ENCODE results near the gene CALML6.

CALML6 gene, protein sequence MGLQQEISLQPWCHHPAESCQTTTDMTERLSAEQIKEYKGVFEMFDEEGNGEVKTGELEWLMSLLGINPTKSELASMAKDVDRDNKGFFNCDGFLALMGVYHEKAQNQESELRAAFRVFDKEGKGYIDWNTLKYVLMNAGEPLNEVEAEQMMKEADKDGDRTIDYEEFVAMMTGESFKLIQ

DNA sequence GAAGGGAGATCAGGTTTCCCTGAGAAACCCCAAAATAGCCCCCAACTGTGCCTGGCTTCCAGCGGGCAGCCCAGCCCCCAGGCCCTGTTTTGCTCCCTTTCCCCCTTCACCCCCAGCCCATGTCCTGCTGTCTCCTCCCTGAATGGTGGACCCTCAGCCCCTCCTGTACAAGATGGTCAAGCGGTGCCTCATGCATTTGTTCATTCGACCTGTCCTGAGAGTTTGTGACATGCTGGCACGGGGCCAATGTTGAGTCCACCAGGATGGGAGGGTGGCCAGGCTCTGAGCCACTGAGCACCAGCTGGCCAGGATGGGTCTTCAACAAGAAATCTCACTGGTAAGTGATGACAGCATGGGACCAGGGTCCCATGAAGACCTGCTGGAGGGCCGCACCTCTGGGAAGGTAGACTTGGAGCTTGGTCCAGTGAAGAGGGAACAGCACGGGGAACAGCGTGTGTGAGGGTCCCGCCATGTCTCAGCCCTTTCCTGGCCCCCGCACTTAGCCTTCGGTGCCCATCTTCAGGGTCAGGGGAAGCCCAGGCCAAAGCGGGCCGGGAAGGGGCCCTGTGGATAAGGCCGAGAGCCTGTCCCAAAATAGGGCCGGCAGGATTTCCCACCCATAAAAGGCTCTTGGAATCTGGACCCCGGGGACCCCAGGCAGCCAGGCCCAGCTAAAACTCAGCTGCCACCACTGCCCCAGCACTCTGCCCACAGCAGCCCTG, at the start of gene CALML6:
TSS of gene CALML6 (plus strand) at position 290 of the 722 bp plus-strand sequence. CDS start at position 311, 21 bp downstream.
- TF ChIP-seq, protein P1, sequence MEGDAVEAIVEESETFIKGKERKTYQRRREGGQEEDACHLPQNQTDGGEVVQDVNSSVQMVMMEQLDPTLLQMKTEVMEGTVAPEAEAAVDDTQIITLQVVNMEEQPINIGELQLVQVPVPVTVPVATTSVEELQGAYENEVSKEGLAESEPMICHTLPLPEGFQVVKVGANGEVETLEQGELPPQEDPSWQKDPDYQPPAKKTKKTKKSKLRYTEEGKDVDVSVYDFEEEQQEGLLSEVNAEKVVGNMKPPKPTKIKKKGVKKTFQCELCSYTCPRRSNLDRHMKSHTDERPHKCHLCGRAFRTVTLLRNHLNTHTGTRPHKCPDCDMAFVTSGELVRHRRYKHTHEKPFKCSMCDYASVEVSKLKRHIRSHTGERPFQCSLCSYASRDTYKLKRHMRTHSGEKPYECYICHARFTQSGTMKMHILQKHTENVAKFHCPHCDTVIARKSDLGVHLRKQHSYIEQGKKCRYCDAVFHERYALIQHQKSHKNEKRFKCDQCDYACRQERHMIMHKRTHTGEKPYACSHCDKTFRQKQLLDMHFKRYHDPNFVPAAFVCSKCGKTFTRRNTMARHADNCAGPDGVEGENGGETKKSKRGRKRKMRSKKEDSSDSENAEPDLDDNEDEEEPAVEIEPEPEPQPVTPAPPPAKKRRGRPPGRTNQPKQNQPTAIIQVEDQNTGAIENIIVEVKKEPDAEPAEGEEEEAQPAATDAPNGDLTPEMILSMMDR (IDR thresholded peaks at IDR 0.05; ENCODE audit: control insufficient read depth, extremely low read depth, insufficient read depth), result no peak
- DNase-seq (ENCODE audit: low read depth), result no peak
- H3K4me3 ChIP-seq (ENCODE audit: low read depth, low read length), result no peak within 1 kb of the TSS

DNA sequence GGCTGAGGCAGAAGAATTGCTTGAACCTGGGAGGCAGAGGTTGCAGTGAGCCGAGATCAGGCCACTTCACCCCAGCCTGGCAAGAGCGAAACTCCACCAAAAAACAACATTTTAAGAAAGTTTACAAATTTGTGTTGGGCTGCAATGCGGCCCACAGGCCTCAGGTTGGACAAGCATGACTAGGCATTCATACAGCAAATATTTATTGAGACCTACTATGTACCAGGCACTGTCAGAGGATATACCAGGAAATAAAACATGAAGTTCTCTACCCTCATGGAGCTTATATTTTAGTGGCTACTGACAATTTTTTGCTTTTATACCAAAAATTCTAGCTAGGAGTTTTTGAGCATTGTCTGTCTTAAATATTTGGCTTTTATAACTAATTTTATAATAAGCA, 47.9 kb upstream of the CALML6 start:
- no peak overlapping the region for H3K4me3 ChIP-seq (ENCODE audit: low read depth, low read length)
- no peak for DNase-seq (ENCODE audit: low read depth)
- TF ChIP-seq, protein P1 (IDR thresholded peaks at IDR 0.05; ENCODE audit: control insufficient read depth, extremely low read depth, insufficient read depth), result no peak

DNA sequence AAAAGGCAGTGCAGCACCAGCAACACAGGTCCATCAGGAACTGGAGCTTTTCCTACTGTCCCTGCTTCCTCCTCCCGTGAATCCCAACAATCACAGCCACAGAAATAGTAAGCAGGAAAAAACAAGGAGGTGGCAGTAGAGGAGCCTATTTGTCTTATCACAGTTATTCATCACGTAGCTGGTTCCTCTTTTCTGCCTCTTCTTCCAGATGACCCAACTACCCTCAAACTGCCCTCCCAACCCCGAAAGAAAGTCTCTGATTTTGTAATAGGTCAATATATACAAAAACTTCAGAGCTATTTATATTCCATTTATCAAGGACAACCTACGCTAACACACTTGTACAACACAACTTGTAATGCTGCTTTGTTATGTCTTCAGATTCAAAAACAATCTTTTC, 45.6 kb upstream of the CALML6 start:
- H3K4me3 ChIP-seq (ENCODE audit: low read depth, low read length), result no peak overlapping the region
- TF ChIP-seq, protein P1 (IDR thresholded peaks at IDR 0.05; ENCODE audit: control insufficient read depth, extremely low read depth, insufficient read depth), result no peak
- DNase-seq (ENCODE audit: low read depth), result no peak

DNA sequence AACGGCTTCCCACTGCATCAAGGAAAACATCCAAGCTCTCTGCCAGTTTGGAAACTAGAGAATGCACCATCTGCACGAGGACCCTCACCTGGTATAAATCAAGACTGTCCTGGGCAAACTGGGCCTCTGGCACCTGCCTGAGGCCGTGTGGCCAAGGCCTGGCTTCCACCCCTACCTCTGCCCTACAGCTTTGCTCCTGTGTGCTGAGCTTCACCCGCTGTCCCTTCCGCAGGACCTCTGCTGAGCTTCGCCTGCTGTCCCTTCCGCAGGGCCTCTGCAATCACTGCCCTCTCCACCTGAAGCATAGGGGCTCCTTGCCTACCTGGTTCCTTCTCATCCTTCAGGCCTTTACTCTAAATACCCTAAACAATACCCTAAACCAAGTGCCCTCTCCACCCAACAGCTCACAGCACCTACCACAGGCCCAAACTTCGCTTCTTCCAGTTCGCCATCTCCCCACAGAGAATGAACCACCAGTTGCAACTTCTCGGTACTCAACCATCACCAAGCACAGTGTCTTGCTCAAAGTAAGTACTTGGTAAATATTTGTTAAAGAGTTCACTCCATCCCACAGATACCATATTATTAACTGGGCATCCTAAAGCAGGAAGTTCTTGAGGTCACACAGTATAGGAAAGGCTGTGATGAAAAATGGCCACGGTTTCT, 42.6 kb upstream of the CALML6 start:
- no peak overlapping the region for H3K4me3 ChIP-seq (ENCODE audit: low read depth, low read length)
- no peak for DNase-seq (ENCODE audit: low read depth)
- TF ChIP-seq, protein P1 (IDR thresholded peaks at IDR 0.05; ENCODE audit: control insufficient read depth, extremely low read depth, insufficient read depth), result no peak

DNA sequence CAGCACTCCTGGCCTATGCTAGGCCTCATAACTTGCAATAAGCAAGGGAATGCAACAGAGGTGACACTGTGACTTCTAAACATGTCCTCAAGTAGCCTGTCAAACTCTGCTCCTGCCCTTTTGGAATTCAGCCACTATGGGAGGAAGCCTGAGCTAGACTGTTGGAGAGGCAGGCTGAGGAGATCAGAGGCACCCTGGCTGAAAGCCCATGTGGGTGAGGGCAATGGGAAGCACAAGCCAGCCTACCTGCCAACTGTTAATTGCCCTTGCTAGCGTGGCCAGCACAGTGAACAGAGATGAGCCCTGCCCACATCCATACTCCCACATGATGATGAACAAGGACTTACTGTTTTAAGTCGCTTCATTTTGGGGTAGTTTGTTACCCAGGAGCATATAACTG, 41.9 kb upstream of the CALML6 start:
- peak; percentile 91 for DNase-seq (ENCODE audit: low read depth)
- TF ChIP-seq, protein P1 (IDR thresholded peaks at IDR 0.05; ENCODE audit: control insufficient read depth, extremely low read depth, insufficient read depth), result no peak
- no peak overlapping the region for H3K4me3 ChIP-seq (ENCODE audit: low read depth, low read length)

DNA sequence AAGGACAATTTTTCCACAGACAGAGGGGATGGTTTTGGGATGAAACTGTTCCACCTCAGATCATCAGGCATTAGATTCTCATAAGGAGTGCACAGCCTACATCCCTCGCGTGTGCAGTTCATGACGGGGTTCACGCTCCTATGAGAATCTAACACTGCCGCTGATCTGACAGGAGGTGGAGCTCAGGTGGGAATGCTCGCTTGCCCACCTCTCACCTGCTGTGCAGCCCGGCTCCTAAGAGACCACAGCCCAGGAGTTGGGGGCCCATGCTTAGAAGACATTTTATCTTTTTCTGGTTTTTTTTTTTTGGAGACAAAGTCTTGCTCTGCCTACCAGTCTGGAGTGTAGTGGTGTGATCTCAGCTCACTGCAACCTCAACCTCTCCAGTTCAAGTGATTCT, 40.2 kb upstream of the CALML6 start:
- DNase-seq (ENCODE audit: low read depth), result no peak
- TF ChIP-seq, protein P1 (IDR thresholded peaks at IDR 0.05; ENCODE audit: control insufficient read depth, extremely low read depth, insufficient read depth), result no peak
- no peak overlapping the region for H3K4me3 ChIP-seq (ENCODE audit: low read depth, low read length)
